Stimulated activated CD4-positive, alpha-beta T cell treated with anti-CD3 and anti-CD28 coated beads, Interleukin-2, amount 100 ng/mL, for 48 hours (primary cell): ENCODE measurements around the gene TPSG1.
"Not testable (repeated sequence)": the region's sequence is repeated elsewhere in the genome, so short reads cannot be mapped to it uniquely, and the experiment has no call there.

ENCODE experiments used
- DNase-seq, 2 donors: peaks; one replicate each; pipeline ENCODE4 v3.0.0-alpha.2; 2020

TPSG1 gene

DNA sequence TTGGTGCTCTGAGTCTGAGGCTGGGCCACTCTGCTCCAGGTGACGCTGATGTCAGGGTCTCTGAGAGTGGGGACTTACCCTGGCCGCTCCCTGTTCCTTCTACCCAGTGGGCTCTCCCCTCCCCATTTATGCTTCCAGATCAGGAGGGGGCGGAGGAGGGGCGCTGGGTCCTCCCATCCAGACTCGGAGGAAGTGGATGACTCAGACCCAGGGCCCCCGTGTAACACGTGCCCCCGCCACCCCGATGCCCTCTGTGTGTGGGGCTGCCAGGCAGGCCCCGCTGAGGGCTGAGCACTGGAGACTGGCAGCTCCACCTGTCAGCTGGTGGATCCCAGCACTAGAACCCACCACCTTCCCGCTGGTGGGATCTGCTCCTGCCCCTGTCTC, 5.0 kb upstream of the TPSG1 start, which contains the start of gene TPSB2:
TPSB2 (minus strand) TSS at position 101 of the 387 bp plus-strand sequence. CDS start 233 bp downstream, outside the sequence.
- DNase-seq, result not testable (repeated sequence)

- DNase-seq, result not testable (repeated sequence)
These were observed 4.4 kb upstream of the TPSG1 start for GRCh38 chr16:1229476-1229875.

GRCh38 chr16:1228227-1228626, 3.2 kb upstream of the TPSG1 start:
- DNase-seq, result not testable (repeated sequence)

DNA sequence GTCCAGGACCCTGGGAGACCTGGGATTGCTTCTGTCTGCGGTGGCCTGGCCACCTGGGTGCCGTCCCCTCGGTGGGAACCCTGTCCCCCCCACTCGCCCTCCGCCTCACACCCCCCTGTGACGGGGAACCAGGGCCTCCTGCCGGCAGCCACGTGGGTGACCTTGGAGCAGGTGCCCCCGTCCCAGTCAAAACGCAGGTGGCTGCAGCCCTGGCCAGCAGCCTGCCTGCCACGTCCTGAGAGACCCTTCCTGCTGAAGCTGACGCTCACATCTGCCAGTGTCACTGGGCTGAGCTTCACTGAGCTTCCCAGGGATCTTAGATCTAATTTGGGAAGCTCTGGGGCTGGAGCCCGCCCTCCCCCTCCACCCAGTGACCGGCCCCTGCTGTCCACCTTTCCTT, 1.6 kb upstream of the TPSG1 start:
- DNase-seq, result not testable (repeated sequence)

DNA sequence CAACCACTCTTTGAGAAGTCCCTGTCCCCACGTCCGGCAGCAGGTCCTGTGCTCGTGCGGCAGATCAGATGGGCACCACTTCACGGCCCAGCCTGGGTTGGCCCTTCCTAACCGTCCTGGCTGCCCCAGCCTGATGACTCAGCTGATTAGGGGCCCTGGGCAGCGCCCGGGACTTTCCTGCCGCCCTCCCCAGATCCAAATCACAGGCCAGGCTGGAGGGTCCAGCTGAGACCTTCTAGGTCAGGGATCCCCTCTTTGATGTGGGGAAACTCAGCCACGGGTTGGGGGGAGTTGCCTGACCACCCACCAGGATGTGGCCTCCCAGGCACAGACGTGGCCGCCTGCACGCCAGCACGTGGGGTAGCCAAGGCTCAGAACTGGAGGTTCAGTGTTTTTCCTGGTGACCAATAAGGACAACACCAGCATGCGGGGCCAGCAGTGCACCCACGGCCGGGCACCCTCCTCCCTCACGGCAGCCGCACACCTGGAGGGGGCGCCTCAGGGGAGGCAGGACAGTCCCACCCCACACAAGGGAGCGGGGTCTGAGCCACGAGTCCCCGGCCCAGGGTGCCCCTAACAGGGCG, 752 bp upstream of the TPSG1 start:
- not testable (repeated sequence) for DNase-seq

- DNase-seq, result no peak
These were observed 510 bp downstream of the TPSG1 start for GRCh38 chr16:1224558-1224957.

DNA sequence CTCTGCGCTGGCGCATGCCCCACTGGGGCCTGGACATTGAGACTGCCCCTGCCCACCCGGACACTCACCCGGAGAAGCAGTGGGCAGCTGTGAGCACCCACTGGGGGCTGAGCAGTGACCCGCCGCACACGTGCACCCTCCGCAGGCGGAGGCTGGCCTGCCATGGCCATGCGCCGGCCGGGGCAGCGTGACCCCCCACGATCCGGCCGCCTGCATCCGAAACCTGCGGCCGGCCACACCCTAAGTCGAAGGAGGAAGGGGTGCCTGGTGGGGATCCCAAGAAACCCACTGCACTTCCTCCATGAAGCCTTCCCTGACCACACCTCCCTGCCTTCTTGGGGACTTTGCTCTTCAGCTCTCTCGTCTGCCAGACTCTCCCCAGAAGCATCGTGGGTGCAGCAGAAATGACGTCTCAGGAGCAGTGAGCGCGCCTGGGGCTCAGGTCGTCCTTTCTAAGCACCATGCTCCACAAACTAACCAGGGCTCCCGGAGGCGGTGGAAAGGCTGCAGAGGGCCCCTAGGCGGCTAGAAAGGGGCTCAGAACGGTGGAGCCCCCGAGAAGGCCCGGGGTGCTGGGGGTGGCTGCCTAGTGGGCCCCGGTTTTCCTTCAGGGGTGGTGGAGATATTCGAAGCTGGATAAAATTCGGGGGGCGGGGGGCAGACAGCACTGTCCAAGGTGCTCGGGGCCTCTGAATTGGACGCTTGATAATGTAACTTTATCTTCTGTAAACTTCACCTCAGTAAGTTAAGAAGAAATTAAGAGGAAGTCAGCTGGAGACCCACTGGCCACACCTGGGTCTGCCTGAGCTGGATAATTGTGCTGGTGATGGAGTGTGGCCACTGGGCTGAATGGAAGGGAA, 1.5 kb downstream of the TPSG1 start:
- no peak for DNase-seq

DNA sequence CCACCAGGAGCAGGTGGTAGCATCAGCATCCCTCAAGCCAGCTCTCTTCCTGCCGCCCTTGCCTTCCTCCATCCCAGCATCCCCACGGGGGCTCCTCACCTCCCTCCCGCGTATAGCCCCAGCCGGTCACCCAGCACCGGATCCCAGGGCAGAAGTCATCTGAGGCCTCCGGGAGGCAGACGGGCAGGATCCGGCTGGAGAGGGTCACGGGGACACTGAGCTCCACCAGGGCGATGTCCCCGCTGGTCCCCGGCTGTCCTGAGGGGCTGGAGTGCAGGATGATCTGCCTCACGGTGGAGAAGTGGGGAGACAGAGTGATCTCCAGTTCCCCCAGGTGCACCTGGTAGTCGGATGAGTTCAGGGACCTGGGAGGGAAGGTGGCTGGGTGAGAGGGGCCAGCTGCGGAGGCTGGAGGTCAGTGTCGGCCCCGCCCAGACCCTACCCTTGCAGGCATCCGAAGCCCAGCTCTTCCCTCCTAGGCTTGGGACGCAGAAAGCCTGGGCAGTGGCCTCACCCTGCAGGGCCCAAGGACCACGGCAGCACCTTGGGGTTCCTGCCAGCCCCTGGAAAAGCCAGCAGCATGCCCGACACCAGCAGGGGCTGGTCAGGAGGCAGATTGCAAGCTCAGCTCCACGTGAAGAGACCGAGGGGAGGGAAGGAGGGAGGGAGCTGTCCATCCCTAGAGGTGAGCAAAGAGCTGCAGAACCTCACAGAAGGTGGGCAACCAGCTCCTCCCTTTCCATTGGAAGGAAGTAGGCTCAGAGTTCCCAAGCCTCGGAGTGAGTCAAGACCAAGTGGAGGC, 2.3 kb downstream of the TPSG1 start:
- no peak for DNase-seq

DNA sequence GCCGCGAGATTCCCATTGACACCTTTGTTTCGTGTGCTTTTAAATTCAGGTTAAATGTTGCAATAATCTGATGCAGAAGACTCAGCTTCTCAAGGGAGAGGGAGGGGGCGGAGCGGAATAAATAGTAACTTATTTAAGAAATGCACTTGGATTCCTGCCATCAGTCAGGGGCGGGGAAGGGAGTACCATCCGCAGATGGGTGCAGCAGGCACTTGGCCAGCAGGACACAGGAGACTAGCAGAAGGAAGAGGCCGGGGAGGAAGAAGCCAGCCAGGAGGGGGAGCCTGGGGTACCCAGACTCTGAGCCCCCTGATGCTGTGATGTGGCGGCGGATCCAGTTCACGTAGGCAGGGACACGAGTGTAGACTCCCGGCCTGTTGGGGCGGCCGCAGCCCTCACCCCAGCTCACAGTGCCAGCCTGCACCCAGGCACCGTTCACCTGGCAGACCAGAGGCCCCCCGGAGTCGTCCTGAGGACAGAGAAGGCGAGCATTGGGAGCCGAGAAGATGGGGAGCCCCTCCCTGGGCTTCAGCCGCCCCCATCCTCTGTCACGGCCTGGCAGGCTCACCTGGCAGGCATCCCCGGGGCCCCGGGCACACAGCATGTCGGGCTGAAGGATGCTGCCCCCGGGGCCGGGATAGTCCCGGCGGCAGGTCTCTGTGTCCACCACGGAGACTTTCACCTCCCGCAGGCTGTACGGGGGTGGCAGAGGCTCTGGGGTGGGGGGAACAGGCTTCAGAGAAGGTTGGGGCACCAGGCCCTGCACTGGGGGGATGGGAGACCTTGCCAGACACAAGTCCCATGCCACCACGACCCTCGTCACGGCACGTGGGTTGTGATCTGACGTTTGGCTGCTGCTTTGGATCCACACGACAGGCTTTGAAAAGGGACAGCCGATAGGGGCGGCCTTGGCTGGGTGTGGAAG, 3.2 kb downstream of the TPSG1 start:
- DNase-seq, result no peak

- no peak for DNase-seq
These were observed 4.0 kb downstream of the TPSG1 start for GRCh38 chr16:1220841-1221627.

GRCh38 chr16:1220098-1220728, 4.9 kb downstream of the TPSG1 start:
- DNase-seq, result no peak

DNA sequence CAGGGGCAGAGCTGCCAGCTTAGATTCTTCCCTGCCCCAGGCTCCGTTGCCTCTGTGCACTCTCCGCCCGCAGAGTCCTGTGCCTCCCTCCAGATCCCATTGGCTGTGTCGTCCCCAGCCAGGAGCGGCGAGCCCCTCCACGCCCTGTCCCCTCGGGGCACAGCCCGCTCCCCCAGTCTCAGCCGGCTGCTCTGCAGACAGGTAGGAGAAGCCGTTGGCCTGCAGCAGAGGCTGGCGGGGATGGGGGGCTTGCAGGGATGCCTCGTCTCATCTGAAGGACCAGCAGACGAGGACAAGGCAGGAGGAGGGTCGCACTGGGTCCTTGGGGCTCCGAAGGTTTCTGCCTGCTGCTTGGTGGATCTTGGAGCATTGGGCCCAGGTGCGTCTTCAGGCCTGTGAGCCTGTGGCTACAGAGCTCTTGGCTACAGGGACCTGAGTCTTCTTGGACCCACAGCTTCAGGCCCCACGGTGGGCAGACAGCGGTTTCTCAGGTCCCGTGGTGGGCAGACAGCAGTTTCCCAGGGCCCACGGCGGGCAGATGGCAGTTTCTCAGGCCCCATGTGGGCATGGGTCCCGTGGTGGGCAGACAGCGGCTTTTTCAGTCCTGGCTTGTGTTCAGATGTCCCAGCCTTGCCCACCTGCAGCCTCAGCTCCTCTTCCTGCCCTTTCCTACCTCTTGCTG, 6.0 kb downstream of the TPSG1 start:
- DNase-seq, result no peak

- no peak for DNase-seq
These were observed 6.8 kb downstream of the TPSG1 start for GRCh38 chr16:1218061-1218929.

DNA sequence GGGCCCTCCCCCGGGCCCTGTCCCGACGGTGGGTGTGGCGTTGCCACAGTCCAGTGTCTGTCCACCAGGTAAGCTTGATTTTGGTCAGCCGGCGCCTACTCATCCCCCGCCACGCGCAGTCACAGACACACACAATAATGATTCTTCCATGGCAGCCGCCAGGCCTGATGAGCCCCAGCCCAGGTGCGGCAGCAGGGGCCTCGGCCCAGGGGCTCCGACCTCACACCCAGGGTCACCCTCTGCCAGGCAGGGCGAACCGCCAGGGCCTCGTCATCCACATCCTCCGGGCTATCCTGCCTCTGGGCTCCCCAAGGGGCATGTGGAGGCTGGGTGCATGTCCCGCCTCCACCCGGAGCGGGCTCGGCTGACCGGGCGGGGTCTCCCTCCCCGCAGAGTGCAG, 7.5 kb downstream of the TPSG1 start:
- DNase-seq, result no peak

- no peak for DNase-seq
These were observed 8.2 kb downstream of the TPSG1 start for GRCh38 chr16:1216681-1217400.

- DNase-seq, result no peak
These were observed 8.8 kb downstream of the TPSG1 start for GRCh38 chr16:1216296-1216619.

DNA sequence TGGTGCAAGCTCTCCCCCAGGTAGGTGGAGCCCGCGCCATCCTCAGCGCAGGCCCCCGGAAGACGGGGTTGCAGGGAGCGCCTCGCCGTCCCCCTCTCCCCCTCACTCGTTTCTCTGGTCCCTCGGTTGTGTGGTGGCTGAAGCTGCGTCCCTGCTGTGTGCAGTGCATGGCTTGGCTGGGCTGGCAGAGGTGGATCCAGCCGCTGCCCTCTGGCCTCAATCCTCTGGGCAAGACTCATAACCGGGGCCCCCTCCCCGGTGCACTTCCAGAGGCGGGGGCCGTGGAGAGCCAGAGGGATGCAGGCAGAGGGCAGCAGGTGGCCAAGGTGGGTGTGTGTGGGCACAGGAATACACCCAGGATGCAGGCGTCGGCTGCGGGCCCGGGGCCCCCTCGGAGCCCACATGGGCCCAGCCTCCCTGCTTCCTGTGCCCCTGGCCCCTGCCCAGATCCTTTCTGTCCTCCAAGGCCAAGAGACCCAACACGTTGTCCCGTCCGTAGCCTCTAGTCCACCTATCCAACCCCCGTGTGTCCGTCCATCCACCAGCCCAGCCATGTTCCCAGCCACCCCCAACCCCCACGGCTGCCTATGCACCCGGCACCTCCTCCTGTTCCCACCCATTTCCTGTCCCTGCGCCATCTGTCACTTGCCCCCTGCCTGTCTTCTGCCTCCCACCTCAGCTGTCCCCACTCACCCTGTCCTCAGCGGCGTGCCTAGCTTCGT, 9.3 kb downstream of the TPSG1 start:
- no peak for DNase-seq

- no peak for DNase-seq
These were observed 10.3 kb downstream of the TPSG1 start for GRCh38 chr16:1214719-1215118.
